NCI-H524 (cell line): ENCODE measurements around the gene SERTAD3.
"Not testable (repeated sequence)": the region's sequence is repeated elsewhere in the genome, so short reads cannot be mapped to it uniquely, and the experiment has no call there.

ENCODE experiments used
- DNase-seq, 2 experiments: peaks; one replicate each; lab custom pipeline; 2025; lab: John Stamatoyannopoulos, UW

The SERTAD3 gene

GRCh38 chr19:40457953-40458596 lies 13.9 kb upstream of the SERTAD3 start:
- no peak for DNase-seq

GRCh38 chr19:40457048-40457447 lies 12.9 kb upstream of the SERTAD3 start:
- no peak for DNase-seq

DNA sequence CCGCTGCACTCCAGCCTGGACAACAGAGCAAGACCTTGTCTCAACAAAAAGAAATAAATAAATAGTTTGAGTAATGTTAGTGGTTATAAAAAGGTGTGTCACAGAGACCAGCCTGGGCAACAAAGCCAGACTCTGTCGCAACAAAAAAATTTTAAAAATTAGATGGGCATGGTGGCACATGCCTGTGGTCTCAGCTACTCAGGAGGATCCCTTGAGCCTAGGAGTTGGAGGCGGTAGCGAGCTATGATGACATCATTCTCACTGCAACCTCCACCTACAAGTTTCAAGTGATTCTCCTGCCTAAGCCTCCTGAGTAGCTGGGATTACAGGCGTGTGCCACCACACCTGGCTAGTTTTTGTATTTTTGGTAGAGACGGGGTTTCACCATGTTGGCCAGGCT lies 9.8 kb upstream of the SERTAD3 start:
- DNase-seq, result not testable (repeated sequence)

- no peak for DNase-seq
Measured at GRCh38 chr19:40453151-40453735, 9.1 kb upstream of the SERTAD3 start.

DNA sequence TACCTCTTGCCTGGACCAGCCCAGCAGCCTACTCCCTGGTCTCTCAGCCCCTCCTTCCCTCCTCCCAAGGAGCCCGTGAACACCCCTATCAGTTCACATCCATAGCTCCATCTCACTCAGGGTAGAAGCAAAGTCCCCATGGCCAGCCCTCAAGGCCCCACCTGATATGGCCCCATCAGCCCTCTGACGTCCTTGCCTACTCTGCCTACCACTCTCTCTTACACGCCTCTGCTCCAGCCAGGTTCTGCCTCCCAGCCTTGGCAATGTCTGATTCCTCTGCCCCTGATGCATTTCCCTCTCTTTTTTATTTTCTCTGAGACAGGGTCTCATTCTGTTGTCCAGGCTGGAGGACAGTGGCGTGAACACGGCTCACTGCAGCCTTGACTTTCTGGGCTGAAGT lies 7.9 kb upstream of the SERTAD3 start:
- DNase-seq, result no peak

DNA sequence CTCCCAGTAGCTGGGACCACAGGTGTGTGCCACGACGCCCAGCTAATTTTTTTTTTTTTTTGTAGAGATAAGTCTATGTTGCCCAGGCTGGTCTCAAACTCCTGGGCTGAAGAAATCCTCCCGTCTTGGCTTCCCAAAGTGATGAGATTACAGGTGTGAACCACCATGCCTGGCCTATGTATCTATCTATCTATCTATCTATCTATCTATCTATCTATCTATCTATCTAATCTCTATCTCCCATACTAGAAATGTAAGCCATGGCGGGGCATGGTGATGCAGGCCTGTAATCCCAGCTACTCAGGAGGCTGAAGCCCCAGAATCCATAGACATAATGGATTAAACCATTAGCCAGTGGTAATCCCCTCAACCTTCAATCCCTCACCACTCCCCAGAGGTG lies 6.5 kb upstream of the SERTAD3 start:
- DNase-seq, result no peak

DNA sequence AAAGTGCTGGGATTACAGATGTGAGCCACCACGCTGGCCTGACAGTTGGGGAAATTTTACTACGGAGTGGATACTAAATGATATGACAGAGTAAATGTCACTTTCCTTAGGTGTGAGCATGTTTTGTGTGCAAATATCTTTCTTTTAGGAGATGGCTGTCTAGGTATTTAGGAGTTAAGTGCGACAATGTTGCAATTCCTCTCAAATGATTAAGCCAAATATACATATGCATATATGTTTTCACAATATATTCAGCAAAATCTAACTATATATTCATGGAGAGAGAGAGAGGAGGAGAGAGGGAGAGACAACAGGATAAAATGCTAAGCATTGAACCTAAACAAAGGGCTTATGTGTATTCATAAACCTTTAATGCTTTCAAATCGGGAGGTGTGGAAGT lies 5.4 kb upstream of the SERTAD3 start:
- DNase-seq, result no peak

DNA sequence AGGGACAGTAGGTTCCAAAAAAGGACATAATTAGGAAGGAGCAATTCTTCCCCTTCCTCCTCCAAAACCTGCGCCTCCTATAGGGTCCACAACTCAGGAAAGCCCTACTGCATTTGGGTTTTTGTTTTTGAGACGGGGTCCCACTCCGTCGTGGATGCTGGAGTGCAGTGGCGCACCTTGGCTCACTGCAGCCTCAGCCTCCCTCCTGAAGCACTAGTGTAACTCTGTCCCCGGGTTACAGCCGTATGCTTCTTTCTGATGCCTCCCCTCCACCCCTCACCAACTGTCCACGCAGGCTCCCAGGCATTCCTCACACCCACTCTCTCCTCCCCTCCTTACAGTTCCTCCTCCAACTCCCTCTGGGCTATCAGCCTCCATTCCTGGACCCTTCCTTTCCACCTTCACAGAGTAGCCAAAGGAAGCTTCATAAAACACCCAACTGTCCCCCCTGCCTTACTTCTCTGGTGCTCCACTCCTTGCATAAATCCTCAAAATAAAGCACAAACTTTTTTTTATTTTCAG lies 2.2 kb upstream of the SERTAD3 start:
- DNase-seq, result no peak

DNA sequence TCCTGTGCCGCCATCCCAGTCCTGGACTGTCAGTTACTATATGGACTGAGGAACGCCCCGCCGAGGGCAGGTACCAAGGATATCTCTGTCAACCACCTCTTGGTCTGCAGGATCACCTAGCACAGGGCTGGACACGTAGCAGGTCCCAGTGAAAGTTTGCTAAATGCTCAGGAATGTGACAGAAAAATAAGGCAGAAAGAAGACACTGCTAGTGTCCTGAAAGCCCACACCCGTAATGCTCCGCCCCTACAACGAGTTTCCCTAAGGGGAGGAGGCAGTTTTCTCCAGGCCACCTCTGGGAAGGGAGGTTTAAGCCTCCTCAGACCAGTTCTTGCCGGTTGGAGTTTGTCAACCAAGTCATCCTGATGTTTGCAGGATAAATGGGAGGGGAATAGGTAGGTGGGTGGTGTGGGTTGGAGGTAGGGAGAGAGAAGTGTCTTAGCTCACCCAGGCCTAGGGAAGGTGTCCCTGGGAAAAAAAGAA lies 1.7 kb upstream of the SERTAD3 start:
- DNase-seq, result no peak

DNA sequence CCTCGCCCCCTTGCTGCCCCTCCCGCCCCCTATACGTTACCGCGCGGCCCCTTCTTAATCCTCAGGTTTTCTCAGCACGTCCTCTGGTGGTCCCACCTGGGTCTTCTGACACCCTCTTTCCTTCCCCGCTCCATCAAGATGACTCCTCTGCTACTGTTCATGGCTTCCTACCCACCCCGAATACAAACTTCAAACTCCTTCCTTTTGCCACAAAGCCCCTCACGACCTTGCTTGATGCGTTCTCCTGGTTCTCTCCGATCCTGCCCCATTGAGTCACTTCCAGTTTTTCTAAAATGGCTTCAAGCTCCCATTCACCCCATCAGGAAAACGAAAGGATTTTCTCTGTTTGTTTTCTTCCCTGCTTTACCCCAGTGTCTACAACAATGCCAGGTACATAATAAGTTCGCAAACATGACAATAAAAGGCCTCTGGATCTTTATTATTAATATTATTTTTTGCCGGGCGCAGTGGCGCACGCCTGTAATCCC lies 734 bp upstream of the SERTAD3 start:
- no peak for DNase-seq

DNA sequence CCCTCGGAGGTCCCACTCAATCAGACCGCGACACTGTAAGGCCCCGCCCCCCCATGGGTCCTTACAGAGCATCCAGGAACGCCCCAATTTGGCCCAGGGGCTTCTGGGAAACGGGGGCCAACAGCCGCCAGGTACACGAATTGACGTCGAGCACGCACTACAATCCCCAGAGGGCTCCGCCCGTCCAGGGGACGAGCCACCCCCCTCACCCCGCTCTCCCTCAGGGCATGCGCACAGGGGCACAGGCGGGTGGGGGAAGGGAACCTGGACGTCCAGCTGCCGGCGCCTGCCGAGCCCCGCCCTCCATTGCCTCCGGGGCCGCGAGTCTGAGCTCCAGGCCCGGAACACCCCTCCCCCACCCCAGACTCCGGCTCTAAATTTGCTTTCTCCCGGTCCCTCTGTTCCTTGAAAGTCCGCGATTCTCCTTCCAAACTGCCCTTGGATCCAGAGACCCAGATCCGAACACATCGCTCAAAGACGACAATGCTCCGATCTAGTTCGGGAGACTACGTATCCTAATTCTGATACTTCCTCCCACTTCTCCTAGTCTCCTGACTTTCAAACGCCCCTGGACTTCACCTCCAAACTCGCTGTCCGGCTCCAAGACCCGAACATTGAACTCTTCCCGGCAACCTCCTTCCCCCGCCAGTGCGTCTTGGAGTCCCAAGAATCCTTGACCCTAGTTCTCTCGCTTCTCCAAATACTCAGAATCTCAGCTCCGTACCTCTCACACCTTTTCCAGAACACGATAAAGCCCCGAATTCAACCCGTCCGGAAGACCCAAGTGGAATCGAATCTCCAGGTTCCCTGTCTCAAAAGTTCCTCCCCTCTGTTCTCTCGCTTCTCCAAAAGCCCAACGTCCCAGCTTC lies 770 bp downstream of the SERTAD3 start:
- DNase-seq, result peak; percentile 100

DNA sequence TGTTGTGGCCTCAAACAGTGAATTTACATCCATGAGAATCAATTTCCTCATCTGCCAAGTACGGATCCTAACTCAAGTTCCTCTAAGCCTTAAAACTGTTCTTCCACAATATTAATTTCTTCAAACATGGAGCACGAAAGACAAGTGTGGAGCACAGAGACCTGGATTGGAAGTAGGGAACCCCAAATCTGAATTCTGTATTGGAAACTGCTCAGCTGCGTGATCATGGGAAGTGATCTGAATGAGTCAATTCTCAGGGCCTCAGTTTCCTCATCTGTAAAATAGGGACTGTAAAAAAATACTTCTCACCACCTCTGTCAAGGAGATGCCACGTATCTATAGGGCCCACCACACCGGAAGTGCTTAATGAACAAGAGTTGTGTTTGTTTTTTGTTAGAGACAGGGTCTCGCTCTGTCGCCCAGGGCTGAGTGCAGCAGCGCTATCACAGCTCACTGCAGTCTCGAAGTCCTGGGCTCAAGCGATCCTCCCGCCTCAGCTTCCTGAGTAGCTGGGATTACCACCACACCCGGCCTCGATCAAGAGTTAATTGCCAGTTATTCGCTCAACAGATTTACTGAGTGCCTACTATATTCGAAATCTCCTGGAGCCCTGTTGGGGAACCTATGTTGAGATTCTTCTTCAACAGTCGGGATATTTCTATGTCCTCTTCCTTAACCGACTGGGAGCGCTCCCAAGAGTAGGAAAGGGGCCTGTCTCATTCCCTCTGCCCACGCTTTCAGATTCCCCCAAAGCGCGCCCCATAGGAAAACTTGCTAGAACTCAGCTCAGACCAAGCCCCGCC lies 1.6 kb downstream of the SERTAD3 start:
- DNase-seq, result peak in 1 of 2 experiments; percentile 59

DNA sequence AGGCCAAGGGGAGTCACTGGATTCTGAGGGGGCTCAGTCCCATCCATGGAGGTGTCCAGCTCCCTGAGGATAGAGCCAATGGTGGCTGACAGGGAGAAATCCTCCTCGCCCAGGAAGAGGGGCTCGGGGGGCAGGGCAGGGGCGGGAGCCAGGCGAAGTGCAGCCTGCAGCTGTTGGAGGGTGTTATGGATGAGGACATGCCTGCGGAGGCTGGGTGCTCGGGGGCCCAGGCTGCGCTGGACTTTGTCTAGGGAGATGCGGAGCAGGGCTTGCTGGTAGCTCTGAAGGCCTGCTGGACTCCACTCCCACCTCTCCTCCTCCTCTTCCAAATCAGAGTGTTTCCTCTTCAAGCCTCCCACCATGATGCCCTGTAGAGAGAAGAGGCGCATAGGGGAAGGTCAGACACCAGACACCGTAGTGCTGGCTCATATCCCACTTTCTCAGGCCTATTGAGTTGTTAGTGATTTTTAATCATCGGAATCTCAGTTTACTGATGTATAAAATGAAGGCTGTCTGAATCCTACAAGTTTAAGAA lies 2.3 kb downstream of the SERTAD3 start:
- no peak for DNase-seq

DNA sequence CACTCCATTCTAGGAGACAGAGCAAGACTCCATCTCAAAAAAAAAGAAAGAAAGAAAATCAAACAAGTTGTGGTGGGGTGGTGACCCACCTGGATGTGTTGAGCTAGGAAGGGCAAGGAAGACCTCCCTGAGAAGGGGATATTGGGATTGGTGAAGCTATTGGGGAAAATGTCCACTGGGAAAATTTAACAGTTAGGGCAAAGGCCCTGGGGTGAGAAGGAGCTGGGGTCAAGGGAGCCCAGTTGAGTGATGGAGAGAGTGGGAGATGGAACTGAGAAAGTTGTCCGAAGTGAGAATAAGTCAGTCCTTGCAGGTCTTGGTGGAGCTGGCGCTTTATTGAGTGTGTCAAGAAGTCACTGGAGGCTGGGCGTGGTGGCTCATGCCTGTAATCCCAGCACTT lies 5.9 kb downstream of the SERTAD3 start:
- no peak for DNase-seq

DNA sequence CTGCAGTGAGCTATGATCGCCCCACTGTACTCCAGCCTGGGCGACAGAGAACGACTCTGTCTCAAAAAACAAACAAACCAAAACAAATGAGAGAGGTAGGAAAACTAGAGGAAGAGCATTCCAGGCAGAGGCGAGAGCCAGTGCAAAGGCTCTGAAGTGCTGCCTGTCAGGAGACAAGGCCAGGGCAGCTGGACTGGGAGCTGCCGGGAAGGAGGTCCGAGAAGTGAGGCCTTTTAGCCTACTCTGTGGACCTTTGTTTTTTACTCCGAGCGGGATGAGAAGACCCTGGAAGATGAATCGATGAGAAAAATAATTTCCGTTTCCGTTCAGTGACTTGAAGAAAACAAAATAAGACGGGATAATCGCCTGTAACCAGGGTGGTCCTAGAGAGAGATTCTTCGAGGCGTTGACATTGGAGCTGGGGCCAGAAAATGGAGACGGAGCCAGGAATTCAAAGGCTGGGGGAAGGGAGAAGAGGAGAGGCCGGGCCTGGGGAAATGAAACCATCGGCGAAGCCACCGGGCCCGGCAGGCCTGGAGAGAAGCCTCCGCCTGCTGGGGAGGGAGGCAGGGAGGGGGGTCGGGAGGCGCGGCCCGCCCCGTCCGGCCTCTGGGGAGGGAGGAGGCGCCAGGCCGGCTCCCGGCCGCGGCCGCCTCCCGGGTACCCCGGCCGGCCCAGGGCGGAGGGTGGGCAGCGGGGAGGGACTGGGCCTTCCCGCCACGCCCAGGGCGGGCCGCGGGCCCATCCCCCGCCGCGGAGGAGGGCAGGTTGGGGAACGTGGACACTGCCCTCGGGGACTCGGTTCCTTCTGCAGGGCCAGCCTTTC lies 10.5 kb downstream of the SERTAD3 start:
- peak; percentile 60 to 71 for DNase-seq

- DNase-seq, result not testable (repeated sequence)
Measured at GRCh38 chr19:40432760-40433159, 11.4 kb downstream of the SERTAD3 start.

- no peak for DNase-seq
Measured at GRCh38 chr19:40431698-40432097, 12.4 kb downstream of the SERTAD3 start.

DNA sequence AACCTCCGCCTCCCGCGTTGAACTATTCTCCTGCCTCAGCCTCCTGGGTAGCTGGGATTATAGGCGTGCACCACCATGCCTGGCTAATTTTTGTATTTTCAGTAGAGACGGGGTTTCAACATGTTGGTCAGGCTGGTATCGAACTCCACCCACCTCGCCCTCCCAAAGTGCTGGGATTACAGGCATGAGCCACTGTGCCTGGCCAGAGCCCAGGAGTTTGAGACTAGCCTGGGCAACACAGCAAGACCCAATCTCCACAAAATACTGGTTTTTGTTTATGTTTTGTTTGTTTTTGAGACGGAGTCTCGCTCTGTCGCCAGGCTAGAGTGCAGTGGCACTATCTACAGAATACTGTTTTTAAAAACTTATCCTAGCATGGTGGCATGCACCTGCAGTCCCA lies 13.9 kb downstream of the SERTAD3 start:
- not testable (repeated sequence) for DNase-seq

- DNase-seq, result not testable (repeated sequence)
Measured at GRCh38 chr19:40428197-40428596, 15.9 kb downstream of the SERTAD3 start.
